Measurements from ENCODE around the gene GPR34. TPM values are rescaled to one million over a fixed set of nuclear protein-coding genes. Genes with fewer than 3 reads are reported as not detected.

GPR34 gene
- total RNA-seq, 1 experiment from 2014 or later: not detected

- no peaks in the 10 kb centered on the region for H3K4me1 ChIP-seq (ENCODE audit: insufficient read depth, low read length)
- BruUV-seq (replicated peaks): no TSS peak
- no peaks in the 10 kb centered on the region for H3K9me2 ChIP-seq (replicated peaks; ENCODE audit: low read length)
- POLR2A ChIA-PET (ENCODE audit: unreplicated experiment): no interaction called here
- no peaks in the 10 kb centered on the region for H3K27me3 ChIP-seq (ENCODE audit: low read length)
- no peaks in the 10 kb centered on the region for H3F3A ChIP-seq (ENCODE audit: low read length, unreplicated experiment)
- no peak overlapping the region for H3K27ac ChIP-seq (ENCODE audit: low read length)
- H3K4me2 ChIP-seq (ENCODE audit: low read length): no peak overlapping the region
- no peaks in the 10 kb centered on the region for H3K36me3 ChIP-seq (ENCODE audit: low read depth, low read length)
- no peaks in the 10 kb centered on the region for H3K79me2 ChIP-seq (ENCODE audit: low read length)
- H3K9me3 ChIP-seq (ENCODE audit: low read length): no peaks in the 10 kb centered on the region
- intact Hi-C loops (cut with micrococcal nuclease): no loop called here
- H2AFZ ChIP-seq (ENCODE audit: low read length): no peak overlapping the region
- H4K20me1 ChIP-seq (ENCODE audit: low read length): no peaks in the 10 kb centered on the region
- TF ChIP-seq, protein P1, sequence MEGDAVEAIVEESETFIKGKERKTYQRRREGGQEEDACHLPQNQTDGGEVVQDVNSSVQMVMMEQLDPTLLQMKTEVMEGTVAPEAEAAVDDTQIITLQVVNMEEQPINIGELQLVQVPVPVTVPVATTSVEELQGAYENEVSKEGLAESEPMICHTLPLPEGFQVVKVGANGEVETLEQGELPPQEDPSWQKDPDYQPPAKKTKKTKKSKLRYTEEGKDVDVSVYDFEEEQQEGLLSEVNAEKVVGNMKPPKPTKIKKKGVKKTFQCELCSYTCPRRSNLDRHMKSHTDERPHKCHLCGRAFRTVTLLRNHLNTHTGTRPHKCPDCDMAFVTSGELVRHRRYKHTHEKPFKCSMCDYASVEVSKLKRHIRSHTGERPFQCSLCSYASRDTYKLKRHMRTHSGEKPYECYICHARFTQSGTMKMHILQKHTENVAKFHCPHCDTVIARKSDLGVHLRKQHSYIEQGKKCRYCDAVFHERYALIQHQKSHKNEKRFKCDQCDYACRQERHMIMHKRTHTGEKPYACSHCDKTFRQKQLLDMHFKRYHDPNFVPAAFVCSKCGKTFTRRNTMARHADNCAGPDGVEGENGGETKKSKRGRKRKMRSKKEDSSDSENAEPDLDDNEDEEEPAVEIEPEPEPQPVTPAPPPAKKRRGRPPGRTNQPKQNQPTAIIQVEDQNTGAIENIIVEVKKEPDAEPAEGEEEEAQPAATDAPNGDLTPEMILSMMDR (conservative IDR thresholded peaks at IDR 0.05; ENCODE audit: low read depth, low read length): no peak
- TF ChIP-seq EZH2phosphoT487 (IDR thresholded peaks at IDR 0.05; ENCODE audit: borderline replicate concordance, low read length): no peak
- no peak for TF ChIP-seq EZH2 (IDR thresholded peaks at IDR 0.05; ENCODE audit: low read length, unreplicated experiment)
- no peak for ATAC-seq
- no peak overlapping the region for H3K9ac ChIP-seq (ENCODE audit: low read length)
- CTCF ChIA-PET: no interaction called here
- DNase-seq: no peak
- no peak overlapping the region for H3K4me3 ChIP-seq (ENCODE audit: low read length)
These were observed 14.8 kb downstream of the GPR34 start for GRCh38 chrX:41703574-41704029.

GRCh38 chrX:41705042-41705441 lies 16.3 kb downstream of the GPR34 start:
- Histone ChIP-seq H3K36me3 (ENCODE audit: low read depth, low read length) (no peaks in the 10 kb centered on the region), H2AFZ (ENCODE audit: low read length) (no peak overlapping the region), H4K20me1 (ENCODE audit: low read length) (no peaks in the 10 kb centered on the region), H3K4me3 (ENCODE audit: low read length) (no peak overlapping the region), H3K4me2 (ENCODE audit: low read length) (no peak overlapping the region), H3K79me2 (ENCODE audit: low read length) (no peaks in the 10 kb centered on the region), H3K9me3 (ENCODE audit: low read length) (no peaks in the 10 kb centered on the region), H3K27ac (ENCODE audit: low read length) (no peak overlapping the region), H3K27me3 (ENCODE audit: low read length) (no peaks in the 10 kb centered on the region), H3K4me1 (ENCODE audit: insufficient read depth, low read length) (no peaks in the 10 kb centered on the region), H3K9me2 (replicated peaks; ENCODE audit: low read length) (no peaks in the 10 kb centered on the region), H3F3A (ENCODE audit: low read length, unreplicated experiment) (no peaks in the 10 kb centered on the region), H3K9ac (ENCODE audit: low read length) (no peak overlapping the region)
- no TSS peak for BruUV-seq (replicated peaks)
- DNase-seq (no peak), ATAC-seq (no peak)
- TF ChIP-seq, protein P1 (conservative IDR thresholded peaks at IDR 0.05; ENCODE audit: low read depth, low read length): no peak
- TF ChIP-seq EZH2phosphoT487 (IDR thresholded peaks at IDR 0.05; ENCODE audit: borderline replicate concordance, low read length) (no peak), EZH2 (IDR thresholded peaks at IDR 0.05; ENCODE audit: low read length, unreplicated experiment) (no peak)
- intact Hi-C loops (cut with micrococcal nuclease): no loop called here
- ChIA-PET CTCF (no interaction called here), POLR2A (ENCODE audit: unreplicated experiment) (no interaction called here)

- intact Hi-C loops (cut with micrococcal nuclease): no loop called here
These were observed 17.1 kb downstream of the GPR34 start for GRCh38 chrX:41705680-41706374.

More at GRCh38 chrX:41705680-41706374, 17.1 kb downstream of the GPR34 start:
- Histone ChIP-seq H4K20me1 (ENCODE audit: low read length) (no peaks in the 10 kb centered on the region), H3K9ac (ENCODE audit: low read length) (no peak overlapping the region), H3F3A (ENCODE audit: low read length, unreplicated experiment) (no peaks in the 10 kb centered on the region), H2AFZ (ENCODE audit: low read length) (no peak overlapping the region), H3K27me3 (ENCODE audit: low read length) (no peaks in the 10 kb centered on the region), H3K36me3 (ENCODE audit: low read depth, low read length) (no peaks in the 10 kb centered on the region), H3K79me2 (ENCODE audit: low read length) (no peaks in the 10 kb centered on the region), H3K4me3 (ENCODE audit: low read length) (no peak overlapping the region), H3K27ac (ENCODE audit: low read length) (no peak overlapping the region), H3K4me2 (ENCODE audit: low read length) (no peak overlapping the region), H3K9me2 (replicated peaks; ENCODE audit: low read length) (no peaks in the 10 kb centered on the region), H3K4me1 (ENCODE audit: insufficient read depth, low read length) (no peaks in the 10 kb centered on the region), H3K9me3 (ENCODE audit: low read length) (no peaks in the 10 kb centered on the region)
- DNase-seq: no peak
- CTCF ChIA-PET: no interaction called here
- ATAC-seq: no peak
- POLR2A ChIA-PET (ENCODE audit: unreplicated experiment): no interaction called here
- no TSS peak for BruUV-seq (replicated peaks)
- TF ChIP-seq, protein P1 (conservative IDR thresholded peaks at IDR 0.05; ENCODE audit: low read depth, low read length): no peak
- no peak for TF ChIP-seq EZH2phosphoT487 (IDR thresholded peaks at IDR 0.05; ENCODE audit: borderline replicate concordance, low read length)
- TF ChIP-seq EZH2 (IDR thresholded peaks at IDR 0.05; ENCODE audit: low read length, unreplicated experiment): no peak
